HG03460 (cell line): ENCODE measurements around the gene SYCE3.

ENCODE experiments used
- ATAC-seq: cut with Tn5 transposase; IDR thresholded peaks from one replicate; pipeline ENCODE4 v1.9.1; 2021; ENCODE audit not compliant: unreplicated experiment

Gene SYCE3

GRCh38 chr22:50504369-50505211 lies 58.1 kb downstream of the SYCE3 start:
- ATAC-seq: no peak

- no peak for ATAC-seq
These were observed 59.1 kb downstream of the SYCE3 start for GRCh38 chr22:50503475-50504145.

- ATAC-seq: no peak
These were observed 59.9 kb downstream of the SYCE3 start for GRCh38 chr22:50502628-50503474.

- ATAC-seq: no peak
These were observed 60.6 kb downstream of the SYCE3 start for GRCh38 chr22:50502096-50502495.
